NCI-H345 treated with DMSO at 0.1 percent for 48 hours (cell line): ENCODE measurements around the gene NT5DC1.
A peak's percentile ranks its signal among the peaks of the same experiment; 100 is the strongest.

ENCODE experiments used
- DNase-seq: peaks from one replicate; lab custom pipeline; 2025; ENCODE audit not compliant: unreplicated experiment; lab: John Stamatoyannopoulos, UW

The NT5DC1 gene

DNA sequence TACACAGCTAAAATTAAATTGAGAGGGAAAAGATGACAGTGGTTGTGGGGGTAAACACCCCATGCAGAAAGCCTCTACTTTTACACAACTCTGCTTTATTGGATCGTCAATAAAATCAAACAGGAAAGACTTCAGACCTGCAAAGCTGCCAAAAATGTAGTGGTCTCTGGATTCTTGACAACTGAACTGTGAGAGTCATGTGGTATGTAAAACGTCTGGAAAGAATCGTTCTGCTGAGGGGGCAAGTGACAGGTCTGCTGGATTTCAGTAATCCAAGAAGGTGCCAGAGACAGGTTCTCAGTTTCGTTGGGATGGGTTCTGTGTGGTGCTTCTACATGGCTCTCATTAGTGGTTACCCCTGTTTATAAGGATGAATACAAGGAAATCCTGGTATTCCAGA lies 89.9 kb downstream of the NT5DC1 start:
- no peak for DNase-seq

DNA sequence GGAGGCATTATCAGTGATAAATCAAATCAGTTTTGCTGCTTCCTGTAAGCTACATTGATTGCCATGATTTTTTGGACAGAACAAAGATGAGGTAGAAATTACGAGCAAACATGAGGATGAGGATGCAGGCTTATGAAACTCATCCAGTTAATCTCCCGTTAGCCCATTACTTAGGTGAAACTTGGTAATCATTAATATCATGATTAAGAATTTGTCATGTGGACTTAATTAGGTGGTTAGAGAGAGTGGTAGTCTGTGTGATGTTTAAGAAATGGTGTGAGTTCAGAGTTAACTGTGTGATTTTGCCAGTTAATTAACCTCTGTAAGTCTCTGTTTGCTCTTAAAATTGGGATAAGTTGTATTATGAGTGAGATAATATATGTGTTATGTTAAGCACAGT lies 91.2 kb downstream of the NT5DC1 start:
- DNase-seq = no peak

DNA sequence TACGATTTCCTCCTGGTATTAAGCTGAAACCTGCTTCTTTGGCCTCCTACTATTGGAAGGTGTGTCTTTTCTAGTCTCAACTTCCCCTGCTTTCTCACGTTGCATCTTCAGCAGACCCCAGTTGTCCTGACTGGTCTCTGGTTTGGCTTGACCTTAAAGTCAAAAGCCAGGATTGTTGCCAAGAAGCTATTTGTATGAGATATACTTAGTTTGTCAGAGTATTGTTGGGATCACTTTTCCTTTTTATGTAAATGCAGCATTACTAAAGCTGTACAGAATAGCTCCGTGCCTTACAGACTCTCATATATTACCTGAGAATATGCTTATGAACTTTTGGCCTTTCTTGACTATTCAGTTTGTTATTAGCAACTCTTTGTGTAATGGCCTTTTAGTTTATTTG lies 92.1 kb downstream of the NT5DC1 start:
- DNase-seq = no peak

DNA sequence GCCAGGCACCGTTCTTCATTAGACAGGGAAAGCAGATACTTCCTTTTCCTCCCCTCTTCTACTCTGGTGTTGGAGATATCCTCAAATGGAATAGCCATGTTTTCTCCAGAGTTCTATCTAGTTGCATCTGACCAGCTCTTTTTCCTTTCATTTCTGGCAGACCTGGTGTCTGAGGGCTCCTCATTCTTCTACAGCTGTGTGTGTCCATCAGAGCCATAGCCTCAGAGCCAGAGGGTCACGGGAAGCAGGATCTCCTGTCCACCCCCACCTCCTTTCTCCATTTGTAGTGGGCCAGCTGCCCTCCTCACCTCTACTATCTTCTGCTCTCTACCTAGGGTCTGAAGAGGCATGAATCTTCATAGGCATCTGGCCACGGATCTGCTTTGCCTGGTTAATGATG lies 96.2 kb downstream of the NT5DC1 start:
- DNase-seq = no peak

DNA sequence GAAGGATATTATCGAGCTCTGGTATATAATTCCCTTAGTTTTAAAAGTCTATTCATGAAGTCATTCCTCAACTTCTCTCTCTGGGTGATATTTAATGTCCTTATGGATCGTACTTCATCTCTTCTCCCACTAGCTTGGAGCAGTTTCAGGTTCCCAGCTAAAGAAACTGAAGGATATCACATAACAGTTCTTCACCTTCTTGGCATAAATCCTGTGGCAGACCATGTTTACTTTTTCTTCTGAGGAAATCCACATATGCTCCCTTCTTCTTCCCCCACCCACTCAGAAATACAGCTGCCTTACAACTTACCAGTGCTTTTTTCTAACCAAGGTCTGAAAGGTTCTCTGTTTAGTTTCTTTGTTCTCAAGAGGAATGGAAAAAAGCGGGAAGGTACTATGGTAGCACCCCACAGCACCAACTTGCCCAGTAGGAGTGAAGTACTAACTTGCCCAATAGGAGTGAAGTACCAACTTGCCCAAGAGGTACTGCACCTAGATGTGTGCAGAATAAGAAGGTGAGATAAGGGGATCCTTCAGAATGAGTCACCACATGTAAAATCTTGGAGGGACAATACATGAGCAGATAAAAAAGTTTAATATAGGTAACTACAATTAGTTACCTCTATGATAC lies 100.1 kb downstream of the NT5DC1 start:
- no peak for DNase-seq

DNA sequence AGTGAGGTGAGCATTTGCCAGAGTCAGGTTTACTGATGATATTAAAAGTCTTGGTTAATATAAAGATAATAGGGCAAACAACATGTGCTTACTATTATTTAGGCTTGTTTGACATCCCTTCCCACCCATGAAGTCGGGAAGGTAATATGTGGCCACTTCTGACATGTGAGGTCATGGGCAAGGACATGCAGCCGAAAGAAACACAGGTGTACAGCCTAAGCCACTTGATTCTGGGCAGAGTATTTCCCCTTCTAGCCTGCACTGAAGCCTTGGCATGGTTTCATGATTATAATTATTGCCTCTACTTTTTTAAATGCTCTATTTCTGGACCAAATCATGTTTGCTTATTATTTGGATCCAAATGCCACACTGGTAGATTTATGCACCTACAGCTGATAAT lies 100.9 kb downstream of the NT5DC1 start:
- no peak for DNase-seq

DNA sequence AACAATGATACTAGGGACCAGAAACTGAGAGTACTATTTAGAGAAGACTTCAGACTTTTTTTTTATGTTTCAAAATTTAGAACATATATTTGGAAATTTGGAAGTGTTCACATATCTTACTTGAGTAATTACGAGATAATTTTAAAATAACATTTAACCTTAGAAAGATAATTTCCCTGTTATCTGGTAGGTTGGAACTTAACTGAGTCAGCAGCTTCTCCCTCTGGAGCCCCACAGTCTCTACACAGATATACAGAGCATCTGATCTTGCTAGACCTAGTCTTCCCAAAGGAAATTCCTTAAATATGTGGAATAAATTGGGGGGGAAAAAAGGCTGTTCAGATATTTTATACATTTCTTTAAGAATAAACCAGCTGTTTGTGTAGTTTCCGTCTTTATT lies 104.6 kb downstream of the NT5DC1 start:
- no peak for DNase-seq

DNA sequence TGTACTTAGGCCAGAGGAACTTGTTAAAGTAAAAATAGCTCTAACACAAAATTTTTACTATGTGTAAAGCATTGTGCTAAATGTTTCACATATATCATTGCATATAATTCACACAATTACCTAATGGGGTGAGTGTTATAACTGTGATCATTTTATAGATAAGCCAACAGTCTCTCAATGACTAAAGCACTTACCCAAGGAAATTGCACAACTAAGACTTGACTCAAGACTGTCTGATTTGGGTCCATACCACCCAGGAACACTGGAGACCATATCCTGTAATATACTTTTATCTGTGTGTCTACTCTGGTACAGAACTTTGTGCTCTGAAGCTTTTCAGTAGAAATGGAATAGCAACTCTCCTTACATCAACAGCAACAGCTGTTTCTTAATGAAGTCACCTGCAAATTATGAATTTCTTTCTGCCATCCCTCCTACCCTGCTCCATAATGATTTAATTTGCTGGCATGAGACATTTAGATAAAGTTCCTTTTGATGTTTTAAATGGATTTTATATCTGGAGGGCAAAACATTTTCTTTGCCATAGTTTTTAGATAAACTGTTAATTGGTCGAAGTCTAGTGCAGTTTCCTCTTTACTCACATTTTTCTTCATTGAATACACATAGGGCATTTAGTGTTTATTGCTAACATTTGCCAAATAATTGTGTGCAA lies 105.7 kb downstream of the NT5DC1 start:
- DNase-seq = no peak

DNA sequence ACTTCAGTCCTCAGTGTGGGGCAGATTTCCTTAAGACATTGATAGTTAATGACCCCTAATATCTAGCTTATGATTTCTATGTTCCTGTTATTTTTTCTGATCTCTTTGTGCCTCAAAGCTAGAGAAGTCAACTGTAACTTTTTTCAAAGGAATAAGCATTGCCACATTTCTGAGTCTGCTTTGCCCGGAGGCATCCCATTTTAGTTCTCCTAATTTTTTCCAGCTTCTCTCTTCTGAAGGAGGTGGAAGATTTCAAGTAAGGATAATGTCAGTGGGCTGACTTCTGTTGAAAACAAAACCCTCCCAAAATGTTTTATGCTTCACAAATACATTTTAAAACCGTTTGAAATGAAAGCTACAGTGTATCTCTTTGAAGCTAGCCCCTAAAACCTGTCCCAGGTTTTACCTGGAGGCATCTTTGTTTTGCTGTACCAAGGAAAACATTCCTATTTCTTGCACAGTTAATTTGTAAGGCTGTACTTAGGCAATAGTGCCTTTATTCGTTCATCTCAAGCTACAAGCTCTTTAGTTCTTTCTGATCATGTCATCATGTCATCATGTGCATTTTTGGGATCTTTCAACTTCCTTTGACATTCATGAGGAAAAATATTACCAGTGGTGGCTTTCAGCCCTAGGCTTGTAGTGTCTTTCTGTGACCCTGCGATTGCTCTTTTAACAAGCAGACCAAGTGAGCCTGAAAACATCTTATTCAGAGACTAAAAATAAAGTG lies 107.6 kb downstream of the NT5DC1 start:
- DNase-seq = no peak

DNA sequence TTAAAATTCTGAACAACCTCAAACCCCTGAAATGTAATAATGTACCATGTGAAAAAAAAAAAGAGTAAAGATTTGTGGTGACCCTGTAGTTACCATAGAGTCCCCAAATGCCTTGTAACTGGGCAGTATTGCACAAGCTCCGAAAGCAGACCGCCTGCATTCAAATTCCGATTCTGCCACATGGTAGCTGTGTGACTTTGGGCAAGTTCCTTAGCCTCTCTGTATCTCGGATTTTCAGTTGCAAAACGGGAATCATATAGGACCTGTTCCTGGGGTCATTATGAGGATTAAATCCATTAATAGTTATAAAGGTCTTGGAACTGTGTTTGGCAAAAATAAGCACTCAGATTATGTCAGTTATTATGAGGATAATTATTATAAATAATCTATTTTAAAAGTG lies 109.7 kb downstream of the NT5DC1 start:
- no peak for DNase-seq

DNA sequence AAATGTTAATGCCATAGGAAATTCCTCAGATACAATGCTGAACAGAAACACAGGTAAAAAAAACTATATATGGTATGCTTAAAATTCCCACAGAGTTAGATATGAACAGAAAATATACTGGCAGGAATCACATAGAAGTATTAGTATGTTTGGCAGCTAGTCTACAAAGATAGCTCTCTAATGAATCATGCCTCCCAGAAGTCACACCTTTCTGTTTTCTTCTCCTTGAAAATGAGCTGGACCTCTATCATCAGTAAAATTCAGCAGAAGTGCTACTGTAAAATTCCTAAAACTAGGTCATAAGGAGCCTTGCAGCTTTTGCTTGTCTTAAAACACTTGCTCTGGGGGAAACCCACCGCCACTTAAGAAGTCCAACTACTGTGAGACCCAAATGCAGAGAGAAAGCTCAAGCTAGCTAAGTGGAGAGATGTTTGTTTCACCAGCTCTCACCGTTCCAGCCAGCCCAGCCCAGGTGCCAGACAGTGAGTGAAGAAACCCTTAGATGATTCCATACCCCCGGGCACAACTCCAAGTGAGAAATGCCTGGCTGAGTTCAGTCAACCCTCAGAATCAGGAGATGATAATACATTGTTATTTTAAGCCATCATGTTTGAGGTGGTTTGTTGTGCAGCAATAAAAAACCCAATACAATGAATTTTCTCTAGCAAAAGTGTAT lies 110.2 kb downstream of the NT5DC1 start:
- no peak for DNase-seq

DNA sequence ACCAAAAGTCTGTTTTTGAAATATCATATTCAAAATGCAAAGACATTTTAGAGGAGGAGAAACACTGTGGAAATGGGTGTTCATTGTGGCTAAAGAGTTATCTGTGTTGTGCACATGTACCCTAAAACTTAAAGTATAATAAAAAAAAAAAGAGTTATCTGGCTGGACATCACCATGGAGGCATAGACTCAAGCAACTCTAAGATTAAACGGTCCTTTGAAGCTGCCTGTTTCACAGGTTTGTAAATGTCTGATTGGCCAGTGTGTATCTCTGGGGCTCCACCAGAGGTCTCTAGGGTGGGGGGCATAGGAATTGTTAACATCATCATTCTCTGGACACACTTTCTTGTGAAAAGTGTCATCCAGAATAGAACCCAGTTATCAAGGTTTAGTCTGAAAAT lies 114.0 kb downstream of the NT5DC1 start:
- no peak for DNase-seq

DNA sequence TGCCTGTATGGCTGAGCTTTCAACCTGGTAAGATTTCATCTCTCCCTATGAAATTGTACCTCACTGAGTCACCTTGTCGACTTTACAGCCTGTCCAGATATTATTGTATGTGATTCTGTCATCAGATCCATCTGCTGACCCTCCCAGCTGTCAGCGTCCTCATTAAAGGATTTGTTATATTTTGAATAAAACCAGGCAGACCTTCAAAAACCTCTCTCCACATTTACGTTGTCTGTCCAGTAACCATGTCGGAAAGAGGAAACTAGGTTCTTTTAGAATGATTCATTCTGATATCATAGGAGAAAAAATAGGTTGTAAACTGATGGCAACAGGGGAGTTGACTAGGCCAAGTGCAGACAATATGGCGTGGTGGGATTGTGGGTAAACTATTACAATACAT lies 114.8 kb downstream of the NT5DC1 start:
- DNase-seq = no peak

DNA sequence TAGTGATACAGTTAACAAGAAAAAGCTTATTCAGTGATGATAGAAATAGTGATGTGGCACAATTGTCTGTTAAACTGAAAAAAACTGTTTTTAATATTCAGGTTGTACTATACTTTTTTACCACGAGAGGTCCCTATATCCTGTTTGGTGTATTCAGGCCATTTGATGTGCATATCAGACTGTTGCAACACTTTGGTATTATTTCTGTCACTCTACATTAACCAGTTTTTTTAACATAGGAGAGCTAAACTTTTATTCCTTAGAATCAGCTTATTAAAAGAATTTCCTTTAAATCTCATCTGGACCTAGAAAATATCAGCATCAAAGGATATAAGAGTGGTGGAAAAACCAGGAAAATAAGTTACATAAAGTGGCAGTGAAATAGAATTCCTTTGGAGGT lies 116.4 kb downstream of the NT5DC1 start:
- no peak for DNase-seq

DNA sequence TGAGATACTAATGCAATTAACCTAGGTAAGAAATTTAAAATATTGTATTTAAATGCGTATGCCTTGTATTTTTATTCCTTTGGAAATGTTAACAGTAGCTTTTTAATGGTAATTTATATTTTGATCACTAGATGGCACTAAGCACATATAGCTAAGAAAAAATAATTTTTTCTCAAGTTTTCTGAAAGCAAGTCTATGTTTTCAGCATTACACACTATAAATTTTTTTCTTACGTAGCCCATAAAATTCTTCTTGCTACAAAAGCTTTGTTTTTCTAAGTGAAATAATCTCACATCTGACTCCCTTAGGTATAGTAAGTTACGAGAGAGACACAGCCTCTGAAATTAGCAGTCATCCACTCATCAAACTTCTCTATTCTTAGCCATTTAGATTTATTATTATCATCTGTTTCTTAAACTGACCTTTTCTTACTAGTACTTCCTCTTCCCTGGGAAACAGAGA lies 117.5 kb downstream of the NT5DC1 start:
- peak; percentile 7 for DNase-seq

DNA sequence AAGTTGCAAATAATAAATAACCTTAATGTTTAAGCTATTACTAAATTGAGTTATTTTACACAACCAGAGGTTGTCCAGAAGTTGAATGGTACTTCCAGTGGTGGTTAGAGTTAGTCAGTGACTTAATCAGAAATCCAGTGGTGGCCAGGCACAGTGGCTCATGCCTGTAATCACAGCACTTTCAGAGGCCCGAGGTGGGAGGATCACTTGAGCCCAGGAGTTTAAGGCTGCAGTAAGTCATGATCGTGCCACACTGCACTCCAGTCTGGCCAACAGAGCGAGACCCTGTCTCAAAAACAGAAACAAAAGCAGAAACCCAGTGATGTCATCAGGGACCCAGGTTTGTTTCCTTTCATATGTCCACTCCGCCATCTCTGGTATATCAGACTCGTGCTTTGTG lies 118.2 kb downstream of the NT5DC1 start:
- no peak for DNase-seq

DNA sequence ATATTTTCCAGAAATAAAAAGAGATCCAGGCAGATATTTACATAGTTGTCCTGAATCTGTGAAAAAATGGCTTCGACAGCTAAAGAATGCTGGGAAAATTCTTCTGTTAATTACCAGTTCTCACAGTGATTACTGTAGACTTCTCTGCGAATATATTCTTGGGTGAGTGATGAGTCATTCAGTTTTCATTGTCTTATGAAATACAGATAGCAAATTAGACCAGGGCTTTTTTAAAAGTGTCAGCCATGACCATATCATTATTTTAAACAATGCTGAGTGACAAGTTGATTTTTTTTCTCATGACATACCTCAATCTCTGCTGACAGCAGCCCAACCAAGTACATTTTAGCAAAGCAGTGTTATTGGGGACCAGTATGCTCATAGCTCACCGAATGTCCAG lies 120.4 kb downstream of the NT5DC1 start:
- no peak for DNase-seq

DNA sequence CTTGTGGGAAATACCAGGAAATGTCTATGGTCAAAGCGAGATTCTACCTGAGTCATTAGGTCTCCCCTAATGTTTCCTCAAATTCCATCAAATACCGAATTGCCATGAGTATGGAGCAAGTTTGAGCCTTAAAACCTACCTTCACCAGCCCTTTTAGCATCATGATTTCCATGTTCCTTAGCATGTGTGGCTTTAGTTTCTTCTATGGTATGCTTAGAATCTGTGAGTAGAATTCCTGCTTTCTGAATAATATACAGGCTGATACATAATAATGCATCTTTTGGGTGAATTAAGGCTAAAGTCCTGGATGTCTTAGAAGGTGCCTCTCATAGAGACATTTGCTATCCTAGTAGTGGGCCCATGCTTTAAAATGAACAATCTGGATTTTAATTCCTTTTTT lies 121.3 kb downstream of the NT5DC1 start:
- DNase-seq = no peak

DNA sequence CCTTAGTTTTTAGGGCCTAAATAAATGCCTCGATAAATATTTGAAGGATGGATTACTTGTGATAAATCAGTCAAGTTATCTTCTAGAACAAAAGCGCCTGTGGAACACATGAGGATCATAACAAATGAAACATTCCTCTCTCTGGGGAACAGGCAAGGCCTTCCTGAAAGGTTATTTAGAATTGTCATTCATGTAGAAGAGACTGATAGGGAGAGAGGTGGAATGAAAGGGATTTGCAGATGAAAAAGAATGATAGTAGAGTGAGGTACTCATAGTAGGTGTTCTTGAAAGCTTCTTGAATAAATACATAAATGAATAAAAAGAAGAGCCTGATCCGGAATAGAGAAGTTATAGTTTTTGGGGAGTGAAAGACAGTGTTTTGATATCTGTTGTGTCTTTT lies 122.7 kb downstream of the NT5DC1 start:
- DNase-seq = no peak

DNA sequence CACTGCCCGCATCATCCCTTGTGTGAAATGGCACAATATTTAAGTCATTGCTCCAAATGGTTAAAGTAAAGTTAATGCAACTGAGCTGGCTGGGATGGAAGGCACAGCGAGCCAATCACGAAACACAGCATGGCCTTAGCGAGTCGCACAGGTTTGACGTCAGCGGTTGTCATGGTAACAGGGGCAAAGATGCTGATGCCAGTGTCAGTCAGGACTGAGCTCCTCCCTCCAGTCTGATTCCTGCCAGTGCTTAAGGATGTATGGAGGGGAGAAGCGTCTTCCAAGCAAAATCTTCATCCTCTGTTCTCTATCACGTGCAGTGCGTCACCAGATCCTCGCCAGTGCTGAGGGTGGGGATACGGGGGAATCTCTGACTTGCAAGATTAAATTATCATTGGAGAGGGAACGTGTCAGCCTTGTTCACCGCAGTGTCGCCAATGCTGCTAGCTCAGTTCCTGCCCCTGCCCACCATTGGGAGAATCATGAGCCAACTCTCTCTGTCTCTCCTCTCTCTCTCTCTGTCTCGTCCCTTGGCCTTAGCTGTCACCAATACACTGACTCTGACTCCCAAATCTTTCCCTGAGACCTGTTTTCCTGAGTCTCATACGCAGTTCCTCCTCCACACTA lies 128.7 kb downstream of the NT5DC1 start:
- DNase-seq = no peak

DNA sequence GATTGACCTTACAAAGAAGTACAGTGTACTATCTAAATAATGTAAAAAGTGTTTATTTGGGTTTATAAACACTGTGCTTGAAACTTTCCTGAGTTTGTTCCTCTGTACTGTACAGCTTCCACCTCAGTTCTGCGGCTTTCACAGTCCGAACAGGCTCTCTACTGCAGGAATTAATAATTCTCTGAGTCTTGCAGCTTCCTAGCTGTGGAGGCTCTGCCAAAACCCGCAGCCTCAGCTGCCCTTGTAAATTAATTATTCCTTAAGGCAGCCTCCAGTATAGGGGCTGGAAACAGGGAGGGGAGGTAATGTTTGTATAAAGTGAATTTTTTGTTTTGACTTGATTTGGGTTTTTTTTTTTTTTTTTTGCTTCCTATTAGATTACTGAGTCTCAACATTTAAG lies 134.0 kb downstream of the NT5DC1 start:
- DNase-seq = no peak
